ENCODE measurements around the gene GREB1.

- TF ChIP-seq EZH2 (IDR thresholded peaks at IDR 0.05; ENCODE audit: low read depth, unreplicated experiment) (no peak), EZH2phosphoT487 (IDR thresholded peaks at IDR 0.05; ENCODE audit: unreplicated experiment) (no peak), POLR2AphosphoS5 (IDR thresholded peaks at IDR 0.05; ENCODE audit: low read depth) (no peak), REST (IDR thresholded peaks at IDR 0.05; ENCODE audit: unreplicated experiment) (no peak), CREB1 (CRISPR knock-in tag; IDR thresholded peaks at IDR 0.05; ENCODE audit: low read depth) (no peak), NANOG (IDR thresholded peaks at IDR 0.05; ENCODE audit: borderline replicate concordance) (no peak), ZNF114 (CRISPR knock-in tag; IDR thresholded peaks at IDR 0.05) (no peak), STAT1 (IDR thresholded peaks at IDR 0.05; ENCODE audit: unreplicated experiment) (no peak), JUNB (IDR thresholded peaks at IDR 0.05; ENCODE audit: unreplicated experiment) (no peak)
- TF ChIP-seq, protein P1, sequence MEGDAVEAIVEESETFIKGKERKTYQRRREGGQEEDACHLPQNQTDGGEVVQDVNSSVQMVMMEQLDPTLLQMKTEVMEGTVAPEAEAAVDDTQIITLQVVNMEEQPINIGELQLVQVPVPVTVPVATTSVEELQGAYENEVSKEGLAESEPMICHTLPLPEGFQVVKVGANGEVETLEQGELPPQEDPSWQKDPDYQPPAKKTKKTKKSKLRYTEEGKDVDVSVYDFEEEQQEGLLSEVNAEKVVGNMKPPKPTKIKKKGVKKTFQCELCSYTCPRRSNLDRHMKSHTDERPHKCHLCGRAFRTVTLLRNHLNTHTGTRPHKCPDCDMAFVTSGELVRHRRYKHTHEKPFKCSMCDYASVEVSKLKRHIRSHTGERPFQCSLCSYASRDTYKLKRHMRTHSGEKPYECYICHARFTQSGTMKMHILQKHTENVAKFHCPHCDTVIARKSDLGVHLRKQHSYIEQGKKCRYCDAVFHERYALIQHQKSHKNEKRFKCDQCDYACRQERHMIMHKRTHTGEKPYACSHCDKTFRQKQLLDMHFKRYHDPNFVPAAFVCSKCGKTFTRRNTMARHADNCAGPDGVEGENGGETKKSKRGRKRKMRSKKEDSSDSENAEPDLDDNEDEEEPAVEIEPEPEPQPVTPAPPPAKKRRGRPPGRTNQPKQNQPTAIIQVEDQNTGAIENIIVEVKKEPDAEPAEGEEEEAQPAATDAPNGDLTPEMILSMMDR (conservative IDR thresholded peaks at IDR 0.05; ENCODE audit: low read depth in 2 of 2) = no peak
Measured at GRCh38 chr2:11637546-11637945, 103.7 kb downstream of the GREB1 start.
